HepG2 (cell line): ENCODE data around the gene FAF1. TPM values are rescaled to one million over a fixed set of nuclear protein-coding genes. Genes with fewer than 3 reads are reported as not detected.

ENCODE experiments used
- ERF ChIP-seq: IDR thresholded peaks from 2 replicates; pipeline ENCODE4 v1.6.1; 2018; ENCODE audit warnings: missing biosample characterization, missing genetic modification reagents
- HIVEP1 ChIP-seq: sonication (generic); formaldehyde crosslinking; IDR thresholded peaks from 2 replicates; pipeline ENCODE4 v1.4.0; 2020; ENCODE audit warnings: mild to moderate bottlenecking, missing genetic modification reagents
- LRRFIP1 ChIP-seq: sonication (generic); formaldehyde crosslinking; conservative IDR thresholded peaks from 2 replicates; pipeline ENCODE4 v1.4.0; 2020; ENCODE audit warnings: missing genetic modification reagents
- NFIB ChIP-seq: sonication (generic); formaldehyde crosslinking; IDR thresholded peaks from 2 replicates; pipeline ENCODE4 v1.9.0; 2021; ENCODE audit warnings: missing genetic modification reagents, mild to moderate bottlenecking, borderline replicate concordance
- RFX3 ChIP-seq: IDR thresholded peaks from 2 replicates; pipeline ENCODE4 v1.6.1; 2016; ENCODE audit warnings: missing biosample characterization, missing genetic modification reagents
- SMAD9 ChIP-seq: sonication (generic); formaldehyde crosslinking; IDR thresholded peaks from 2 replicates; pipeline ENCODE4 v1.5.1; 2020; ENCODE audit warnings: mild to moderate bottlenecking, missing genetic modification reagents
- TMF1 ChIP-seq: sonication (generic); formaldehyde crosslinking; IDR thresholded peaks from 2 replicates; pipeline ENCODE4 v1.8.1; 2022; ENCODE audit warnings: low read depth, missing genetic modification reagents
- ZMYM3 ChIP-seq: sonication (generic); formaldehyde crosslinking; IDR thresholded peaks from 2 replicates; pipeline ENCODE4 v1.5.1; 2020; ENCODE audit warnings: mild to moderate bottlenecking, missing genetic modification reagents
- ZNF160 ChIP-seq: sonication (generic); formaldehyde crosslinking; IDR thresholded peaks from 2 replicates; pipeline ENCODE4 v1.8.0; 2022; ENCODE audit warnings: mild to moderate bottlenecking, inconsistent platforms, missing genetic modification reagents
- ZNF225 ChIP-seq: sonication (generic); formaldehyde crosslinking; IDR thresholded peaks from 2 replicates; pipeline ENCODE4 v1.4.0; 2020; ENCODE audit warnings: mild to moderate bottlenecking, missing genetic modification reagents
- ZNF512 ChIP-seq: sonication (generic); formaldehyde crosslinking; IDR thresholded peaks from 2 replicates; pipeline ENCODE4 v1.4.0; 2020; ENCODE audit warnings: mild to moderate bottlenecking, missing genetic modification reagents
- ZNF598 ChIP-seq: sonication (generic); formaldehyde crosslinking; IDR thresholded peaks from 2 replicates; pipeline ENCODE4 v1.5.1; 2020; ENCODE audit warnings: mild to moderate bottlenecking, missing genetic modification reagents, borderline replicate concordance
- ZNF629 ChIP-seq: sonication (generic); formaldehyde crosslinking; conservative IDR thresholded peaks from 2 replicates; pipeline ENCODE4 v1.5.0; 2020; ENCODE audit warnings: missing genetic modification reagents
- ZNF639 ChIP-seq: conservative IDR thresholded peaks from 2 replicates; pipeline ENCODE4 v1.6.1; 2018; ENCODE audit warnings: missing genetic modification reagents
- ZNF724P ChIP-seq: sonication (generic); formaldehyde crosslinking; IDR thresholded peaks from 2 replicates; pipeline ENCODE4 v1.8.0; 2022; ENCODE audit warnings: missing genetic modification reagents, borderline replicate concordance
- ZSCAN29 ChIP-seq: sonication (generic); formaldehyde crosslinking; conservative IDR thresholded peaks from 2 replicates; pipeline ENCODE4 v1.4.0; 2020; ENCODE audit warnings: mild to moderate bottlenecking, missing genetic modification reagents
- polyA plus RNA-seq, 8 experiments: library from polyadenylated mRNA; depleted of rRNA in 3 of 8; stranded (reverse) in 7 of 8; unstranded in 1 of 8; fragments of >200 nt; fragmentation: Illumina TruSeq in 4 of 8; extraction: Trizol in 4 of 8; gene quantifications; 2 replicates each; pipeline versions ENCODE4 v1.2.1 to v1.2.3, GENCODE V29; 2011 to 2016; ENCODE audit warnings: low read depth in 4 of 8, missing spikeins in 1 of 8, mixed read lengths in 1 of 8; ENCODE audit not compliant: insufficient read depth in 1 of 8
- total RNA-seq, 5 experiments: library from RNA; depleted of rRNA; stranded (reverse); fragments of >200 nt; fragmentation: Illumina TruSeq; extraction: Trizol; gene quantifications; 2 replicates each; pipeline ENCODE4 v1.2.3, GENCODE V29; 2016; ENCODE audit warnings: low read depth in 1 of 5
- TF ChIP-seq, protein P1 (sequence below): sonication (generic); formaldehyde crosslinking; IDR thresholded peaks from 2 replicates; pipeline ENCODE4 v1.4.0; 2020; ENCODE audit warnings: missing genetic modification reagents
- TF ChIP-seq, protein P2 (sequence below): sonication (generic); formaldehyde crosslinking; IDR thresholded peaks from 2 replicates; pipeline ENCODE4 v1.5.0; 2020; ENCODE audit warnings: missing genetic modification reagents
- TF ChIP-seq, protein P3 (sequence below): sonication (generic); formaldehyde crosslinking; conservative IDR thresholded peaks from 2 replicates; pipeline ENCODE4 v1.8.0; 2022; ENCODE audit warnings: low read depth, missing genetic modification reagents

Gene FAF1
- total and polyA plus RNA-seq, 2 of the 13 experiments (the other 11 are each of a cell fraction or from before 2014, with no cell fraction given): 19.4 to 63.3 TPM

DNA sequence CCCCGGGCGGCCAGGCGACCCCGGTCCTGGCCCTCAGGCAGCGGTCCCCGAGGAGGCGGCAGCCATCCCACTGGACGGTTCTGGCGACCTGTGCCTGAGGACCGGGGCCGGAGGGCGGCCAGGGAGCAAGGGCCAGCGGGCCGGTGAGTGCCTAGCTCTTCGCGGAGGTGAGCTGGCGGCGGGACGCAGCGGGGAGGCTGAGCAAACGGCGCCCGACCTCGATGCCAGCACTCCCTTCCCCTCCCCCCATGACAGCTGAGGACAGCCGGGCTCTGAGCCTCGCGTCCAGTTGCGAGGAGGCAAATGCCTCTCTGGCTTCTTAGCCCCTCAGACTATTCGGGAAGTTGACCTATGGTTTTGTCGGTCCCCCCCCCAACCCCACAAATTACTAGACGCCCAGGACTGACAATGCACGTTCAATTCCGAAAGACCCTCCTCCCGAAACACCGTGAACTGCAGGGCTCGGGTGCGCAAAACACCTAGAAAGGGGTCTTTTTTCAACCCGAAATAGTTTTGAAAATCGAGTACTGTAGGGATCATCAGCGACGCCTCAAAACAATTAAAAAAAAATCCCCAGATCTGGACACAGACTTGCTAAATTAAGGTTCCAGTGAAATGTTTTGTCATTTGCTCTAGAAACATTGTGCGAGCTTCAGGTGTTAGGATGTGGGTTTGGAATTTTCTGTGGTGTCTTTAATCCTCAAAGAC, 18.2 kb upstream of the FAF1 start (continued):
- no peak for TF ChIP-seq LRRFIP1 (CRISPR knock-in tag)
- TF ChIP-seq ZNF160 (CRISPR knock-in tag): peak; percentile 52; the same call in 1 of the 2 replicates
- TF ChIP-seq ZNF639 (CRISPR knock-in tag): 0 out of 2 replicates have a peak, but pooled peaks have one; percentile 45
- no peak for TF ChIP-seq ERF (CRISPR knock-in tag)
- TF ChIP-seq HIVEP1: no peak
- TF ChIP-seq RFX3 (CRISPR knock-in tag): no peak
- peak; percentile 35; the same call in 1 of the 2 replicates for TF ChIP-seq TMF1
- TF ChIP-seq, protein P1, sequence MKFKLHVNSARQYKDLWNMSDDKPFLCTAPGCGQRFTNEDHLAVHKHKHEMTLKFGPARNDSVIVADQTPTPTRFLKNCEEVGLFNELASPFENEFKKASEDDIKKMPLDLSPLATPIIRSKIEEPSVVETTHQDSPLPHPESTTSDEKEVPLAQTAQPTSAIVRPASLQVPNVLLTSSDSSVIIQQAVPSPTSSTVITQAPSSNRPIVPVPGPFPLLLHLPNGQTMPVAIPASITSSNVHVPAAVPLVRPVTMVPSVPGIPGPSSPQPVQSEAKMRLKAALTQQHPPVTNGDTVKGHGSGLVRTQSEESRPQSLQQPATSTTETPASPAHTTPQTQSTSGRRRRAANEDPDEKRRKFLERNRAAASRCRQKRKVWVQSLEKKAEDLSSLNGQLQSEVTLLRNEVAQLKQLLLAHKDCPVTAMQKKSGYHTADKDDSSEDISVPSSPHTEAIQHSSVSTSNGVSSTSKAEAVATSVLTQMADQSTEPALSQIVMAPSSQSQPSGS (CRISPR knock-in tag): no peak
- TF ChIP-seq, protein P2, sequence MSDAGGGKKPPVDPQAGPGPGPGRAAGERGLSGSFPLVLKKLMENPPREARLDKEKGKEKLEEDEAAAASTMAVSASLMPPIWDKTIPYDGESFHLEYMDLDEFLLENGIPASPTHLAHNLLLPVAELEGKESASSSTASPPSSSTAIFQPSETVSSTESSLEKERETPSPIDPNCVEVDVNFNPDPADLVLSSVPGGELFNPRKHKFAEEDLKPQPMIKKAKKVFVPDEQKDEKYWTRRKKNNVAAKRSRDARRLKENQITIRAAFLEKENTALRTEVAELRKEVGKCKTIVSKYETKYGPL (CRISPR knock-in tag): no peak
- peak; percentile 73; the same call in 1 of the 2 replicates for TF ChIP-seq ZNF512 (CRISPR knock-in tag)
- TF ChIP-seq ZNF629 (CRISPR knock-in tag): no peak
- TF ChIP-seq ZNF724P (CRISPR knock-in tag): no peak
- TF ChIP-seq NFIB (CRISPR knock-in tag): no peak
- no peak for TF ChIP-seq ZNF598 (CRISPR knock-in tag)
- peak; percentile 36; the same call in 1 of the 2 replicates for TF ChIP-seq ZNF225 (CRISPR knock-in tag)
- TF ChIP-seq SMAD9 (CRISPR knock-in tag): no peak
- TF ChIP-seq, protein P3, sequence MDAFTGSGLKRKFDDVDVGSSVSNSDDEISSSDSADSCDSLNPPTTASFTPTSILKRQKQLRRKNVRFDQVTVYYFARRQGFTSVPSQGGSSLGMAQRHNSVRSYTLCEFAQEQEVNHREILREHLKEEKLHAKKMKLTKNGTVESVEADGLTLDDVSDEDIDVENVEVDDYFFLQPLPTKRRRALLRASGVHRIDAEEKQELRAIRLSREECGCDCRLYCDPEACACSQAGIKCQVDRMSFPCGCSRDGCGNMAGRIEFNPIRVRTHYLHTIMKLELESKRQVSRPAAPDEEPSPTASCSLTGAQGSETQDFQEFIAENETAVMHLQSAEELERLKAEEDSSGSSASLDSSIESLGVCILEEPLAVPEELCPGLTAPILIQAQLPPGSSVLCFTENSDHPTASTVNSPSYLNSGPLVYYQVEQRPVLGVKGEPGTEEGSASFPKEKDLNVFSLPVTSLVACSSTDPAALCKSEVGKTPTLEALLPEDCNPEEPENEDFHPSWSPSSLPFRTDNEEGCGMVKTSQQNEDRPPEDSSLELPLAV (CRISPR knock-in tag): no peak
- TF ChIP-seq ZMYM3 (CRISPR knock-in tag): no peak
- peak; percentile 47; the same call in 1 of the 2 replicates for TF ChIP-seq ZSCAN29 (CRISPR knock-in tag)
